ENCODE results near the gene ZMYND8.
"Not testable (repeated sequence)": the region's sequence is repeated elsewhere in the genome, so short reads cannot be mapped to it uniquely, and the experiment has no call there.

ZMYND8 gene

DNA sequence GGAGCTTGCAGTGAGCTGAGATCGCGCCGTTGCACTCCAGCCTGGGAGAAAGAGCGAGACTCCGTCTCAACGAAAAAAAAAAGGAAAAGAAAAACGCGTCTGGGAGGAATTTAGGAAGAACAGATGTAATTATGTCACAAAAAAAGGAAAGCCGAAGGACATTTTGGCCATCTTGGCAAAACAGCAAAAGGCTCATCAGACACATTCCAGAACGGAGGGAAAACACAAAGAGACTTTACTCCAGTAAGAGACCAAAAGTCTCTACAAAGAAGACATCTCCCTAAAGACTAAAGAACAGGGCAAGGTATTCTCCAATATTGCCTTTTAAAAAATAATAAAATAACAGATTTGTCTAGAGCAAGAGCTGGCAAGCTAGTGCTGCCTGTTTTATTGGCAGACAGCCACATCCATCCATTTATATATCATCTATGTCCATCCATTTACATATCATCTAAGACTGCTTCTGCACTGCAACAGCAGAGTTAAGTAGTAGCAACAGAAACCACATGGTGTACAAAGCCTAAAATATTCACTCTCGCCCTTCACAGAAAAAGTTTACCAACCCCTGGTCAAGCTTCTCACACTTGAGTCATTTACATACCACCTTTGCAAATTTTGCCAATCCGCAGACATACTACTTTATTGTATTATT, 133.9 kb downstream of the ZMYND8 start:
- no peak for DNase-seq

DNA sequence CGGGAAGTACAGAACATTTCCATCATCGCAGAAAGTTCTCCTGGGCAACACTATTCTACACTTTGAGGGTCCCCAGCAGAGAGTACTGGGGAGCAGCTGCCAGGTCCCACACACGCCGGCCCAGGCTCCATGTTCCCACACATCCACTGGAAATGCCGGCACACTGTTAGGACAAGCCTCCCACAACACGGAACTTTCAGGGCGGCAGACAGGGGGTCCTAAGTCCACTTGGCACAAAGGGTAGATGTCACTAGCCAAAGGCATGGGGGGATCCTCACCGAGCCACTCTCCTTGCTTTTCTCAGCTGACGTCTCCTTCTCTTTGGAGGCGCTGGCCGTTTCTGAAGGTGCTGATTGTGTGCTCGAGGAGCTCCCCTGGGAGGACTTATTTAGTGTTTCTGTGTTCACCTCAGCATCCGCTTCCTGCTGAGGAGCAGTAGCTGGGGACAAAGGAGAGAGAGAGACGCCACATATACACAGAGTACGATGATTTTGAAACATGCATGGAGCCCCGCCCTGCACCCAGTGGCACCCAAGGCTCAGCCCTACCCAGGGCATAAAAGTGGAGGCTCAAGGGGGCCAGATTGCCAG, 135.4 kb downstream of the ZMYND8 start:
- DNase-seq = no peak

DNA sequence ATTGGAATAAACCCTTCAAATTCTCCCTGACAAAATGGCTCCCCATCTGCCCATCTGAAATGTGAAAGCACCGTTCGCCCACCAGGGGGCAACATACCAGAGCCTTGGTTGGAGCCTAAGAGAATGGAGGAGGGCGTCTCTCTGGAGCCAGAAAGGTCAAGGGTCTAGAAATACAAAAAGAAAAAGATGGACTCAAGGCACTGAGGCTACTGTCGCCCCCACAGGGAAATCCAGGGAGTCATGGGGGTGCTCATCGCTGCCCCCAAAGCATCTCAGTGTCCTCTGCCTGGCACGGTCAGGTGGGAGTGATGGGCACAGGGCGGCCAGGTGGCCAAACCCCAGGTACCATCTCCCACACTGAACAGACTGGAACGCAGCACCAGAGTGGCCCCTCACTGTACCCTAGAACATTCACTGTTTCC, 136.3 kb downstream of the ZMYND8 start:
- no peak for DNase-seq

DNA sequence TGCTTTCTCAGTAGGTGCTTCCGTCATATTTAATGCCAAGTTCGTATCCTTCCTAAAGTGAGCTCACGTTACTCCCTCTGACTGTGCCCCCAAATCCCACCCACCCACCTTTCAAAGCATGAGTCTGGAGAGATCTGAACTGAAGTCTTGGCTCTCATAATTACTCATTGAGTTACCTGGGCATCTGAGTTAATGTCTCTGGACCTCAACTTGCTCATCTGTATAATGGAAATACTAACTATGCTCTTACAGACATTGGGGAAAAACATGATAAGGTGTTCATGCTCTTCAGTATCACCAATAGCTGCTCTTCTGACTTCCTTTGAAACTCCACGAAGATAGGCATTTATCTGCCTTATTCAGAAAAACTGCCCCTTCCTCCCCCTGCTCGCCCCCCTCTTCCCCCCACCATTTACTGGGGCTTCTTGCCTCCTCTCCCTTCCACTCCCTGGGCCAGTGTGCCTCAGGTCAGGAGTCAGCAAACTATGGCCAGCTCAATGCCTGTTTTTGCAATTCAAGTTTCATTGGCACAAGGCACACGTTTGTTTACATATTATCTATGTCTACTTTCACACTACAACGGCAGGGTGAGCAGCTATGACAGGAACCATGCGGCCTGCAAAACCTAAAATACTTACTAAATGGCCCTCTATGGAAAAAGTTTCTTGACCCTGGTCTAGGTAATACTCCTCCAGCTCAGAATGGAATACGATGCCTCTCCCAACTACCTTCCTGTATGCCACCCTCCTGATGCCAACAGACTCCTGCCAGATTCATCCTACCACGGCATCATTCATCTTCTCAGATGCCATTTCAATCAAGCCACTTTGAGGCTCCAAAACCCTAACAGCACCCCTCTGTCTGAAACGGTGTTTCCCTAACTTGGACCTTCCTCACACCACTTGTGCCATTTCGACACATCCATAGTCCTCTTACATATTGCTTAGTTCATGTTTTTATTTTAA, 138.7 kb downstream of the ZMYND8 start:
- DNase-seq = no peak

DNA sequence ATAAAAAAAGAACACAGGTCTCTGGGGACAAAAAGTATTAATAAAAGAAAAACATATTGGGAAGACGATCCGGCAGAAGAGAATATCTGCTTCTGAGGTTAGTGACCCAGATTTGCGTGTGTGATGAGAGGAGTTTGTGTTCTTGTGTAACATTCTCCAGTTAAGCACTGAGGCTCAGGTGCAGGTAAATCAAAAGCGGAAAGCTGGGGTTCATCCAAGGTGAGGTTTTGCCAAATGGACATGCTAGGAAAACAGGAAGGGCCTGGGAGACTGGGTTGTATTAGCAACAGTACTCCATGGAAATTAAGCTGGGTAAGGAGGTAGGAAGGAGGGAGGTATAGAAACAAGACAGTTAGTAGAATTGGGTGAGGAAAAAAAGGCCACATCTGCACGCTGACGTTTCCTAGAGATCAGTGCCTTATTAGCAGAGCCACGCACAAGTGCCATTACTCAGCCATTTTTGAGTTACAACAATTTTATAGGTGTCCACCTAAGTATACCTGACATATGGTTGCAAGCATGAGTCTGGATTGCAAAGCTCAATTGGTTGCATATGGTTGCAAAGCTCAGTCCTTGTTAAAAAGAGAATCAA, 139.6 kb downstream of the ZMYND8 start:
- DNase-seq = no peak

DNA sequence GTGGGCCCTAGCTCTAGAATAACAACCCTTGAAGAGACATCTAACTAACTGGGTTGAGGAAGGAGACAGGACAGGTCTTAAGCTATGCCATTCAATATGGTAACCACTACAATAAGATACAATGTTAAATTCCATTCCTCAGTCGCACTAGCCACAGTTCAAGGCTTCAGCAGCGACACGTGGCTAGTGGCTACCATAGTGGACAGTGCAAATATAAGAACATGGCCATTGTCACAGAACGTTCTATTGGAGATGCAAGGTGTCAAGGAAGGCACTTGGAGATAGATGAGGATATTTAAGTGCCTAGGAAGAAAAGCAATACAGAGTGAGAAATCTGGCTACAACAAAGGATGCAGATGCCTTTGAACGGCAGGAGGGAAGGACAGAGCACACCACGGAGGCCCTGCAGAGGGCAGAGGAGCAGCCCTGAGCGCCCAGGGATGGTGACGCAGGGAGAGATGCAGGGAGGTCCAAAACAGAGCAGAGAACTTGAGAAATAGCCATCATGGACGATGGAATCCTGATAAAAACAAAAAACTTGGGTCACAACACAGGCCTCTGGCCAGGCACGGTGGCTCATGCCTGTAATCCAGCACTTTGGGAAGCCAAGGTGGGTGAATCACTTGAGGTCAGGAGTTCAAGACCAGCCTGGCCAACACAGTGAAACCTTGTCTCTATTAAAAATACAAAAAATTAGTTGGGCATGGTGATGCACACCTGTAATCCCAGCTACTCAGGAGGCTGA, 140.7 kb downstream of the ZMYND8 start:
- DNase-seq = no peak

DNA sequence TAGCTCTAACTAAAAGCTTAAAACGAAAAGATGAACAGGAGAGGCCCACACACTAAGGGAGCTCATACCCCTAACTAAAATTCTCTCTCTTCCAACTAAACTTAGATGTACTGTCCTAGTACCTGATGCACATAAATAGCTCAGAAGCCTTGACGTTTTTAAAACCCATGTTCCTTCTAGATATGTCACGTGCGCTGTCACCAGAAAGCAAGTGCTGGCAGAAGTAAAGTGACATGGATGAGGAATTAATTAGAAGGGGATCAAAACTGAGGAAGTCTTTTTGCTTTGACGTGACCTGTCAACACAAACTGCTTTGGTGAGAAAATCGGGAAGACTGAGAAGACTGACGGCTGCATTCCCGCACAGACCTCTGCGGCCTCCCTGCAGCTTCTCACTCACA, 142.5 kb downstream of the ZMYND8 start:
- DNase-seq = no peak

DNA sequence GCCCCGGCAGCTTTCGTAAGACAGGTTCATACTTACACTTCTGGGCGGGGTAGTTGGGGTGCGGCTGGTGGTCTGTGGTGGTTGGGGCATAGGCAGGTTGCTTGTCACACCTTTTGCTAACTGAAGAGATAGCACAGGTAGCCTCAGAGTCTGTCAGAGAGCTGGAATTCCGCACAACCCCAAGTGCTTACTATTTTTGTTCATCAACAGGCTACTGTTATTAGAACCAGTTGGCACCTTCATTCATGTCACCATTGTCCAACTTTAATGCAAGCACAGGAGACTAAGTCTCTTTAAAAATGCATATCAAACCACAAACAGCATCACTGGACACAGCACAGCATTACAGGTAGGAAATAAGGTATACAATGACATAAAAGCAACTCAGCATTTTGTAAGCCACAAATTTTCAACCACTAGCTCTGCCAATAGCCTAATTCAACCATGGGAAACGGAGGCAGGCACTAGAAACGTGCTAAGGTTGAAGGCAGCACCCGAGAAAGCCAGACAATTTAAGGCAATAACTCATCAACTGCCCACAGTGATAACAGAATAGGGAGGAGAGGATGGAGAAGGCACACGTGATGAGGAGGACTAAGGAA, 143.8 kb downstream of the ZMYND8 start:
- no peak for DNase-seq

DNA sequence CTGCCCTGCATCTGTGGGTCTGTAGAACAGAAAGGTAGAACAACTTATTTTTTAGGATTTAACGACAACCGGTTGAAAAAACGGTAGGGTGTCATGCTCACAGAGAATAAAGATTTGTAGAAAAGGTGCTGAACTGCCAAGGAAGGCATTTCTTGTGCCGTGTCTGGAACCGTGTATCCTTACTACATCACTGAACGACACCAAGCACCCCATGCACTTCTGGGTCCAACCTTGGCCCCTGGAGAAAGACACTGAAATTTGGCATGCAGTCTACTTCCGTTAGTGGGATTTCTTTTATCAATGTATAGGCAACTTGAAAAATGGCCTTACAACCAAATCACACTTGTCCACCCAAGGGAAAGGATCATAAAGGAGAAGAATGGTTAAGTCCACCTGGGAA, 145.5 kb downstream of the ZMYND8 start:
- DNase-seq = no peak

DNA sequence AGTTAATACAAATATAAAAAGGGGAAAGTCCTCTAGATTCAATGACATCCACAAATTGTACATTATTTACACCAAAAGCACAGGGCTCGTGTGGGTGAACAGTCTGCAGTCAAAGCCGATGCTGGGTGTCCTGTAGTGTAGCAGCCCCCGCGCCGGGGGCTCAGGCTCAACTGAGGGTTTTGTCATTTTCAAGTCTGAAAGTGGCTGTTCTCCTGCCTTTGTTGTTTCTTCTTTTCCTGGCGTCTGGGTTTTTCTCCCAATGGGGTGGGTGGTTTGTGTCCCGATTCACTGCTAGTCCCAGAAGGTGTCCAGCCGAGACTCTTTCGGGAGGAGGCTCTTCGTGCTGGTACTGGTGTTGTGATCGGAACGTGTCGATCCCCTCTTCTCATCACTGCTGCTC, 146.0 kb downstream of the ZMYND8 start:
- DNase-seq = no peak

DNA sequence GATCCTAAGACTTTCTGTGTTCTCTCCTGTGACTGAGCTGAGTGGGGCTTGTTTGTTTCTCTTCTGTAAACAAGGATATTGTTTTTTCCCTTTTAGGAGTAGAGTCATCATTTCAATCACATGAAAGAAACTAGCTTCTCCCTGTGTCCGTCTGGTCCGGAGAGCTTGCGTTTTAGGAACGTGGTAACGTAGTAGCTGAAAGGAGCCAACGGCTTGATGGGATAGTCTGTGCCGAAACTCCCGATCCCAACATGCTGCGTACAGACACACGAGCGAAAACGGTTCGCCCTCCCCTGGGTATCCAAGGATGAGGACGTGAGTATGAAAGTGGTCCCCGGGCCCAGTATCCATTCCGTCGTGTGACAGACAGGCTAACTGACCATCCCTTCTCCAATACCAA, 146.5 kb downstream of the ZMYND8 start:
- DNase-seq = no peak

DNA sequence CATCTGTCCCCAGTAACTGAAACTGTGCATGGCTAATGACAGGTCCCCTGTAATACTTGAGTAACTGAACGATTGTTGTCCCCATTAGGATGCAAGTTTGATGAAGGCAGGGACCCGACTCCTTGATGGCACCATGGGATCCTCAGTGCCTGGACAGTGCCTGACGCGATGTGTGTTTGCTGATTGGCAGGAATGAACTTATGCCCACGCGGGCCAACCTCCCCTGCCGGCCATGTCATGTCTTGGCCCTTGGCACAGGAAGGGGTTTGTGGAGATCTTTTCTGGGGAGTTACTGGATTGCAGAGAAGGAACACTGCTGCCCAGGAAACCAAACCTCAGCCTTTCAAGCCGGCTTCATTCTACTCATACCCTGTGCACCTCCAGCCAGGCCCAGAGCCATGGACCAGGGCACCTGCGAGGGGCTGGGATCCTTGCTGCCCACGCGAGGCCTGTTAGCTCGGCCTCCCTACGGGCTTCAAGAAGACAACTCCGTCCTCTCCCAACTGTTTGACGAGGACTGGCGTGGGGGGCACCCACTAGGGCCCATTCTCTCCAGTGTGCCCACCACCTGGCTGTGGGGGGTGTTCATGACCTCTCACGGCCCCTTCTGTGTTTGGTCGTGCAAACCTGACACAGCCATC, 147.8 kb downstream of the ZMYND8 start:
- no peak for DNase-seq

DNA sequence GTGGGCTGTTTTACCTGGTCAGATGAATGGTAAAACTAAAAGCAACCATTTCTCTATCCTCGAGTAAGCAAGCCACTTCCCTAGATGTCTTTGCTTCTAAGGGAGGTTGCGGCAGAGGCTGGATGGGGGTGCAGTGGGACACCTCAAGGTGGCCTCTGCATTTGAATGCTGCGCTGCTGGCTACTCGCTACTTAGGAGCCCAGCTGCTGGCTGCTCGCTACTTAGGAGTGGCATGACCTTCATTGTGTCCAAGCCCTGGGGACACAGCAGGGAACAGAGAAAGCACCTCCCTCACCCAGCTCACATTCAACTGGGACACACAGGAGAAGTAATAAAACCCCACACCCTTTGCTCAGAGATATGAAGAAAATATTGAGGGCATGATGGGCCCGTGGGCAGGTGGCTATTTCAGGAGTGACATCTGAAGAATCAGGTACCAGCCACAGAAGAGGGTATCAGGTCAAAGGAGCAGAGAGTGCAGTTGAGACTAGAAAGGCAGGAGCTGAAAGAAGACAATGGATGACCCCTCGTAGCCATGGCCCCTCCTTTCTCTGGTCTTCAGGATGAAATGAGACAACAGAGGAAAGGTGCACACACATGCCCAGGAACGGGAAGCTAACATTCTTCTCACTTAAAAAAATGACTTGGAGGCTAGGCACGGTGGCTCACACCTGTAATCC, 149.4 kb downstream of the ZMYND8 start:
- no peak for DNase-seq

DNA sequence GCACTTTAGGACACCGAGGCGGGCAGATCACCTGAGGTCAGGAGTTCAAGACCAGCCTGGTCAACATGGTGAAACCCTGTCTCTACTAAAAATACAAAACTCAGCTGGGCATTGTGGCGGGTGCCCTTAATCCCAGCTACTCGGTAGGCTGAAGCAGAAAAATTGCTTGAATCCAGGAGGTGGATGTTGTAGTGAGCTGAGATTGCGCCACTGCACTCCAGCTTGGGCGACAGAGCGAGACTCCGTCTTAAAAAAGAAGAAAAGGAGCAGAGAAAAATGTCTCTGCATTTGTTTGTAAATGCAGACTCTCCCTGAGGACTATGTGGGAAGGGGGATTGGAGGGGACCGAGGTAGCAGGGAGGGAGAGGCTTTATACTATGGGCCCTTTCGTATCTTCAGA, 149.9 kb downstream of the ZMYND8 start:
- DNase-seq = not testable (repeated sequence)

DNA sequence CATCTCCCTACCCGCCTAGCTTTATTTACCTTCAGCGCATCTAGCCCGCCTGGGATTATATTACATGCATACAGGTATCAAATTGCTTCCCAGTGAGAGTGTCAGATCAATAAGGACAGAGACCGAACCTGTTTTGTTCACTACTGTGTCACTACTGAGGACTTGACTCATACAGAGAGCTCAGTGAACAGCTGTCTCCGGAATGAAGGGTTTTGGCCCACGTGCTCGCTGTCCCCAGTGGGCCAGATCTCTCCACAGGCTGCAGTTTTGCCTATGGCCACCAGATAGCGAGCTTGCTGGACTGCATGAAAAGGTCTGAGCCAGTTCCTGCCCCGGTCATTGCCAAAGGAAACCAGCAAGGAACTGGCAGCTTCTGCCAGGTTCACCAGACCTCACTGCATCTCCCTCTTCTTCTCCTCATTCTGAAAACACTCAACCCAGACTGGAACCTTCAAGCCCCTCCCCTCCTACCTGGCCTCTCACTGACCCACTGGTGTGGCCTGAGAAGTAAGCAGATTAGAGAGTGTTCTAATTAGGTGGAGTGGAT, 150.8 kb downstream of the ZMYND8 start:
- DNase-seq = no peak

DNA sequence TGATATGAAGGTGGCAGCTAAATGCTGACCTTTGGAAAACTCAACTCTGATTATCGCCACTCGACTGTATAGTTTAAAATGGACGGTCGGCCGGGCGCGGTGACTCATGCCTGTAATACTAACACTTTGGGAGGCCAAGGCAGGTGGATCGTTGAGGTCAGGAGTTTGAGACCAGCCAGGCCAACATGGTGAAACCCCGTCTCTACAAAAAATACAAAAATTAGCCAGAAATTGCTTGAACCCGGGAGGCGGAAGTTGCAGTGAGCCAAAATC, 151.7 kb downstream of the ZMYND8 start:
- not testable (repeated sequence) for DNase-seq

DNA sequence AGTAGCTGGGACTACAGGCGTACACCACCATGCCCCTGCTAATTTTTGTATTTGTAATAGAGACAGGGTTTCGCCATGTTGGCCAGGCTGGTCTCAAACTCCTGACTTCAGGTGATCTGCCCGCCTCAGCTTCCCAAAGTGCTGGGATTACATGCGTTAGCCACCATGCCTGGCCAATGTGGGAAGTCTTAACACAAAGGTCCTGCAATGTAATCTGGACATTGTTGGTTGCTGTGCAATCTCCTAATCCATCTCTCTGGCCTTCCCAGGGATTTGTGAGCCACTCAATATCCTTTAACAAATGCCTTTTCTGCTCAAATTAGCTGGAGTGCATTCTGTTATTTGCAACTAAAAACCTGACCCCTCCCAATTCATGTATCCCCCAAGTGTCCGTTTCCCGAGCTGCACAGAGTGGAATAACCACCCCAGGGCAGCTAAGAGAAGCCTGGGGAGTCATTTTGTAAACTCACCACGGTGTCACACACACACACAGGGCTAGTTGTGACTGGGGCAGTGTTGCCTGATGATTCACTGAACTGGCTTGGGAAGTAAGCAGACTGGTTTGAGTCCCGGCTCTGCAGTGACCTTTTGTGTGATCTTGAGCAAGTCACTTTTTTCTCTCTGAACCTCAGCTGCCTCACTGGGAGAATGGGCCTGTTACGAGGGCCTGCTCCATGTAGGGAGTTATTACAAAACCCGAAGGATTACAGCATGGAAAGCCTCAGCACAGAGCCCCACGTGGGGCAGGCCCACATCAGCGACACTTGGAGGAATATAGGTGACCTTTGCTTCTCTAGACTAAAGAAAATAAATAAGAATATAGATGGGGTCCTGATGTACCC, 152.3 kb downstream of the ZMYND8 start:
- DNase-seq = no peak

DNA sequence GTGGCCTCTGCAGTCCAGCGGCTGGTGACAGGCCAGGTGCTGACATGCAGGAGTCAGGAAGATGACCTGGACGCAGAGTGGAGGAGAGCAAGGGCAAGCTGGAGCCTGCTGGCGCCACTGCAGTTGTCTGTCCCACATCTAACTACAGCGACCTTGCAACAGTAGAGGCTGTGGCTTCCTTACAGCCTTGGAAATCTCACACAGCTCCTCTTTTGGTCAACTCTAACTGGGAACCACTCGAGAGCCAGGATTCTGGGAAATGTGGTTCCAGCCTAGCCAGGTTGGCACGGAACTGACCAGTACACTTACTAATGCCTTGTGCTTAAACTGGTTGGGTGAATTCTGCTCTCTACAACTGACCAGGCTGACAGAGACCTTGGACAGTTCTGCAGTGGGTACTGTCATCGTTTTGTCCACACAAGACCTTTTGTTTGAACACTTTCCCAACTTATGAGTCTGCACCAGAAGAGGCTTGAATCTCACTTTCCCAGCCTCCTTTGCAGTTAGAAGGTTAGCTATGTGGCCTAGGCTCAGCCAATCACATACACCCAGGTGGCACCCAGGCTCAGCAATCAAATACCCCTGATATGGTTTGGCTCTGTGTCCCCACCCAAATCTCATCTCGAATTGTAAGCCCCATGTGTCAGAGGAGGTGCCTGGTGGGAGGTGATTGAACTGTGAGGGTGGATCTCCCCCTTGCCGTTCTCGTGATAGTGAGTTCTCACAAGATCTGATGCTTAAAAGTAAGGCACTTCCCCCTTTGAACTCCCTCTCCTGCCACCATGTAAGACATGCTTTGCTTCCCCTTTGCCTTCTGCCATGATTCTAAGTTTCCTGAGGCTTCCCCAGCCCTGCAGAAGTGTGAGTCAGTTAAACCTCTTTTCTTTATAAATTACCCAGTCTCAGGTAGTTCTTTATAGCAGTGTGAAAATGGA, 153.5 kb downstream of the ZMYND8 start:
- DNase-seq = no peak

Data from hippocampal formation (tissue), 2 donors.